ENCODE results near the gene TET1. TPM values are rescaled to one million over a fixed set of nuclear protein-coding genes. Genes with fewer than 3 reads are reported as not detected.
"Not testable (repeated sequence)": the region's sequence is repeated elsewhere in the genome, so short reads cannot be mapped to it uniquely, and the experiment has no call there.

Gene TET1
- total RNA-seq, 2 experiments from 2014 or later = 1.5 TPM

GRCh38 chr10:68734349-68734748 is 174.2 kb downstream of the TET1 start:
- ChIA-PET POLR2A (interaction anchor here (0.6 kb wide), 1 partner anchor 13 kb away, joined by 3 read pairs; no protein-coding TSS in a partner anchor), CTCF (no interaction called here)
- ATAC-seq (ENCODE audit: poor library complexity) (no peak), DNase-seq (no peak)
- Mint-ChIP-seq H3K27ac (no peak overlapping the region), H3K4me3 (no peak overlapping the region), H3K9me3 (no peaks in the 10 kb centered on the region), H3K36me3 (ENCODE audit: low read depth) (peaks cover 90% of the 10 kb centered on the region), H3K27me3 (no peaks in the 10 kb centered on the region), H3K4me1 (ENCODE audit: low read depth) (peaks cover 9% of the 10 kb centered on the region)
- no peaks in the 10 kb centered on the region for H3K9me3 ChIP-seq (ENCODE audit: control insufficient read depth in 1 of 2, insufficient read depth in 1 of 2, low read length in 2 of 2)
- intact Hi-C loops (cut with DNase I, micrococcal nuclease) = no loop called here
- H3K36me3 ChIP-seq (ENCODE audit: insufficient read depth, low read length) = peaks cover 79% of the 10 kb centered on the region
- no peak overlapping the region for H3K4me3 ChIP-seq (ENCODE audit: low read length)
- H3K27me3 ChIP-seq (ENCODE audit: control insufficient read depth in 1 of 2, insufficient read depth in 2 of 2, low read length in 2 of 2) = no peaks in the 10 kb centered on the region
- no peaks in the 10 kb centered on the region for H3K4me1 ChIP-seq (ENCODE audit: insufficient read depth, low read length)
- no peak overlapping the region for H3K27ac ChIP-seq (ENCODE audit: low read depth in 1 of 2, low read length in 2 of 2)
- no peak for TF ChIP-seq CTCF (IDR thresholded peaks at IDR 0.05)

GRCh38 chr10:68735119-68735518 is 175.0 kb downstream of the TET1 start:
- ChIA-PET POLR2A (no interaction called here), CTCF (no interaction called here)
- no peak overlapping the region for H3K27ac ChIP-seq (ENCODE audit: low read depth in 1 of 2, low read length in 2 of 2)
- intact Hi-C loops (cut with DNase I, micrococcal nuclease) = no loop called here
- no peaks in the 10 kb centered on the region for H3K9me3 ChIP-seq (ENCODE audit: control insufficient read depth in 1 of 2, insufficient read depth in 1 of 2, low read length in 2 of 2)
- no peaks in the 10 kb centered on the region for H3K27me3 ChIP-seq (ENCODE audit: control insufficient read depth in 1 of 2, insufficient read depth in 2 of 2, low read length in 2 of 2)
- TF ChIP-seq CTCF (IDR thresholded peaks at IDR 0.05) = no peak
- Mint-ChIP-seq H3K9me3 (no peaks in the 10 kb centered on the region), H3K27me3 (no peaks in the 10 kb centered on the region), H3K4me3 (no peak overlapping the region), H3K4me1 (ENCODE audit: low read depth) (peaks cover 14% of the 10 kb centered on the region), H3K27ac (no peak overlapping the region), H3K36me3 (ENCODE audit: low read depth) (peaks cover 90% of the 10 kb centered on the region)
- ATAC-seq (ENCODE audit: poor library complexity) (no peak), DNase-seq (no peak)
- no peaks in the 10 kb centered on the region for H3K4me1 ChIP-seq (ENCODE audit: insufficient read depth, low read length)
- H3K4me3 ChIP-seq (ENCODE audit: low read length) = no peak overlapping the region
- peaks cover 82% of the 10 kb centered on the region for H3K36me3 ChIP-seq (ENCODE audit: insufficient read depth, low read length)

GRCh38 chr10:68735739-68736138 is 175.6 kb downstream of the TET1 start:
- H3K9me3 ChIP-seq (ENCODE audit: control insufficient read depth in 1 of 2, insufficient read depth in 1 of 2, low read length in 2 of 2); DNase-seq; H3K4me1 ChIP-seq (ENCODE audit: insufficient read depth, low read length); H3K27me3 Mint-ChIP-seq; H3K4me3 Mint-ChIP-seq; CTCF ChIA-PET; H3K27ac ChIP-seq (ENCODE audit: low read depth in 1 of 2, low read length in 2 of 2); H3K27ac Mint-ChIP-seq; H3K9me3 Mint-ChIP-seq; POLR2A ChIA-PET; ATAC-seq (ENCODE audit: poor library complexity); H3K27me3 ChIP-seq (ENCODE audit: control insufficient read depth in 1 of 2, insufficient read depth in 2 of 2, low read length in 2 of 2); intact Hi-C loops (cut with DNase I, micrococcal nuclease); H3K4me3 ChIP-seq (ENCODE audit: low read length): not testable (repeated sequence)
- Mint-ChIP-seq H3K36me3 (ENCODE audit: low read depth) (peaks cover 92% of the 10 kb centered on the region), H3K4me1 (ENCODE audit: low read depth) (peaks cover 15% of the 10 kb centered on the region)
- peaks cover 83% of the 10 kb centered on the region for H3K36me3 ChIP-seq (ENCODE audit: insufficient read depth, low read length)

GRCh38 chr10:68740676-68741075 is 180.5 kb downstream of the TET1 start:
- H3K36me3 ChIP-seq (ENCODE audit: insufficient read depth, low read length) = peaks cover 88% of the 10 kb centered on the region
- POLR2A ChIA-PET = not testable (repeated sequence)
- H3K4me1 Mint-ChIP-seq (ENCODE audit: low read depth) = peaks cover 10% of the 10 kb centered on the region

More at GRCh38 chr10:68740676-68741075, 180.5 kb downstream of the TET1 start:
- H3K4me3 ChIP-seq (ENCODE audit: low read length); H3K9me3 Mint-ChIP-seq; H3K27ac Mint-ChIP-seq; H3K9me3 ChIP-seq (ENCODE audit: control insufficient read depth in 1 of 2, insufficient read depth in 1 of 2, low read length in 2 of 2); H3K27ac ChIP-seq (ENCODE audit: low read depth in 1 of 2, low read length in 2 of 2); ATAC-seq (ENCODE audit: poor library complexity); H3K4me1 ChIP-seq (ENCODE audit: insufficient read depth, low read length); H3K27me3 Mint-ChIP-seq; H3K4me3 Mint-ChIP-seq; H3K27me3 ChIP-seq (ENCODE audit: control insufficient read depth in 1 of 2, insufficient read depth in 2 of 2, low read length in 2 of 2); DNase-seq; CTCF ChIA-PET: not testable (repeated sequence)
- intact Hi-C loops (cut with DNase I, micrococcal nuclease) = loop anchor here in 1 of 2 experiments (10.0 kb wide), 1 partner anchor 234 kb away; no protein-coding TSS in a partner anchor
- H3K36me3 Mint-ChIP-seq (ENCODE audit: low read depth) = peaks cover 86% of the 10 kb centered on the region
